ENCODE measurements around the gene SUGCT.

SUGCT gene

DNA sequence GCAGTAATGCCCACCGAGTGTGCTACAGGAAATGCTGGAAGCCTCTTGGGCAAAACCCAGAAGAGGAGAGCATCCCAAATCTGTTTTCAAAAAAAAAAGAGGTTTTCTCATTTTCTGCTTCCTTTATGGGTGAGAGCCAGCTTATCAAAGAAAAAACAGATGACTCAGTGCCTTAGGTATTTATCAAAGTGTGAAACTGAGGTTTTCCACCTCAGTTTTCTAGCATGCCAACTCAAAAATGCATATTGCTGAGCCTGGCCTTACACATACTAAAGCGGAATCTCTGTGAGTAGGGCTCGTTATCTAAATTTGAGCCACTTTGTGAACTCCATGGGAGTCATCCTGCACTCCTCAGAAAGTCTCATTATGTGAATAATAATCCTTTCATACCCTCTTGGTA, 705.1 kb downstream of the SUGCT start:
- no peak for DNase-seq (ENCODE audit: extremely low read depth, low read depth)
- TF ChIP-seq, protein P1, sequence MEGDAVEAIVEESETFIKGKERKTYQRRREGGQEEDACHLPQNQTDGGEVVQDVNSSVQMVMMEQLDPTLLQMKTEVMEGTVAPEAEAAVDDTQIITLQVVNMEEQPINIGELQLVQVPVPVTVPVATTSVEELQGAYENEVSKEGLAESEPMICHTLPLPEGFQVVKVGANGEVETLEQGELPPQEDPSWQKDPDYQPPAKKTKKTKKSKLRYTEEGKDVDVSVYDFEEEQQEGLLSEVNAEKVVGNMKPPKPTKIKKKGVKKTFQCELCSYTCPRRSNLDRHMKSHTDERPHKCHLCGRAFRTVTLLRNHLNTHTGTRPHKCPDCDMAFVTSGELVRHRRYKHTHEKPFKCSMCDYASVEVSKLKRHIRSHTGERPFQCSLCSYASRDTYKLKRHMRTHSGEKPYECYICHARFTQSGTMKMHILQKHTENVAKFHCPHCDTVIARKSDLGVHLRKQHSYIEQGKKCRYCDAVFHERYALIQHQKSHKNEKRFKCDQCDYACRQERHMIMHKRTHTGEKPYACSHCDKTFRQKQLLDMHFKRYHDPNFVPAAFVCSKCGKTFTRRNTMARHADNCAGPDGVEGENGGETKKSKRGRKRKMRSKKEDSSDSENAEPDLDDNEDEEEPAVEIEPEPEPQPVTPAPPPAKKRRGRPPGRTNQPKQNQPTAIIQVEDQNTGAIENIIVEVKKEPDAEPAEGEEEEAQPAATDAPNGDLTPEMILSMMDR (IDR thresholded peaks at IDR 0.05; ENCODE audit: low read depth, low read length, missing control alignments): no peak
- no peak overlapping the region for H3K4me3 ChIP-seq (replicated peaks; ENCODE audit: low read depth, low read length)

DNA sequence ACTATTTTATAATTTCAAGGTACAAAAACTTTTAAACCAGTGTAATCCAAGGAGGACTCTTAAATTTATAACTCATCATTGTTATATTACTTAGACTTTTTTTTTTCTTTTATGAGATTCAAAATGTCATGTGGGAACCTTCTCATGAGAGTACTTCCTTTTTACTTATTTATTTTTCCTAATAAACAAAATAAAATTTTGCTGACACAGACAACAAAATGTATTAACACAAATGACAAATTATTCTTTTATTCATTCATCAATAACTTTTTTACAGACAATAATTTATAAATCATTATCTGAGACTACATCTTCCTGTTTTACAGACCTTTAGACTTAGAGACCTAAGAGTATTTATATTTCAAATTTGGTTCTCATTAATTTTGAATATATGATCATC, 706.2 kb downstream of the SUGCT start:
- H3K4me3 ChIP-seq (replicated peaks; ENCODE audit: low read depth, low read length): no peak overlapping the region
- DNase-seq (ENCODE audit: extremely low read depth, low read depth): no peak

DNA sequence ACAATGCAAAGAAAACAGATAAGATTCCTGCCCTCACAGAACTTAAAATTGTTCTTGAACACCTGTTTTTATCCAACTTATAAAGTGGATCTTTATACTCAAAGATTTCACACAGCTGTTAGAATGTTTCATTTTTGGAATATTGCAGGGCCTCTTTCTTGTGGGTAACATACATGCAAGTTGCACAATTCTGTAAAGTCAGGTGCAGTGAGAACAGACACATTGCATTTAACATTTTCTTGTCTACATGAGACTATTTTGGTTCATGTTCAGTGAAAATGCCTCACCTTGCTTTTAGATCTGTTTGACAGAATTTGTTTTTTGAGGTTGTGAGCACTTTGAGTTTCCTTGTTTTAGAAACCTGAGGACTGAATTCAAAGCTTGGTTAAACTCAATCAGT, 707.8 kb downstream of the SUGCT start:
- H3K4me3 ChIP-seq (replicated peaks; ENCODE audit: low read depth, low read length): no peak overlapping the region
- TF ChIP-seq, protein P1 (IDR thresholded peaks at IDR 0.05; ENCODE audit: low read depth, low read length, missing control alignments): no peak
- no peak for DNase-seq (ENCODE audit: extremely low read depth, low read depth)

More for the DNA sequence above, 706.2 kb downstream of the SUGCT start:
- TF ChIP-seq, protein P1 (IDR thresholded peaks at IDR 0.05; ENCODE audit: low read depth, low read length, missing control alignments): no peak

DNA sequence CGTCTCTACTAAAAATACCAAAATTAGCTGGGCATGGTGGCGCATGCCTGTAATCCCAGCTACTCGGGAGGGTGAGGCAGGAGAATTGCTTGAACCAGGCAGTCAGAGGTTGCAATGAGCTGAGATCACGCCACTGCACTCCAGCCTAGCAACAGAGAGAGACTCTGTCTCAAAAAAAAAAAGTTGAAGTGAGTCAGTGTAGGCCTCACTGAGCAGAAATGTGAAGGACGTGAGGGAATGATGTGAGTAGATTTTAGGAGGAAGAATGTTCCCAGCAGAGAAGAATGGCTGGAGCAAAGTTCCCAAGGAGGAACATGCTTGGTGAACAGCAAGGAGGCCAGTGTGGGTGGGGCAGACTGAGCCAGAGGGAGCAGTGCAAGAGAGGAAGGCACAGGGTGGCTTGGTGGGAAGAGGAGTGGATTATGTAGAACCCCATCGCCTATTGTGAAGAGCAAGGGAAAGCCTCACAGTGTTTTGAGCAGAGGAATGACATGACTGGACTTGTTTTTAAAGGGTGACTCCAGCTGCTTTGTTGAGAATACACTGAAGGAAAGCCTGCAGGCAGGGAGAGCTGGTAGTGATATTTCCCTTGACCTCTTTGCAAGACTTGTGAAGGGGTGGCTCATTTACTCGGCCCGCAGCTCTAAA, 708.7 kb downstream of the SUGCT start:
- DNase-seq (ENCODE audit: extremely low read depth, low read depth): no peak
- TF ChIP-seq, protein P1 (IDR thresholded peaks at IDR 0.05; ENCODE audit: low read depth, low read length, missing control alignments): no peak
- no peak overlapping the region for H3K4me3 ChIP-seq (replicated peaks; ENCODE audit: low read depth, low read length)

DNA sequence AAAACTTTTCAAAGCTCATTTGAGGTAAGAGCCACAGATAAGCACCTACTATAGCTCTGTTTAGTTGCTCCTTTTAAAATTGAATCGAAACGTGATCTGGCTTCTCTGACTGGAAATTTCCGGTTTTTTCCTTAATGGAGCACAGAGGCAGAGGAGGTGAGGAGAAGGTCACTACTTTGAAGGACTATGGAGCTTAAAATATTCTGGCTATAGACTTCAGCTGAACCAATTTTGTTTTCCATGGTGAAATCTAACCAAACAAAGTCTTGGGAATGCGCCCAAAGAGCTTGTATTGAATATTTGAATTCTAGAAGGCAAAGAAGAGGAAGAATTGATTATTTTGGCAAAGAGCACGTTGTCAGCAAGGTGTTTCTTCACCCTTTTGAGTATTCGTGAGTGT, 711.1 kb downstream of the SUGCT start:
- DNase-seq (ENCODE audit: extremely low read depth, low read depth): no peak
- TF ChIP-seq, protein P1 (IDR thresholded peaks at IDR 0.05; ENCODE audit: low read depth, low read length, missing control alignments): no peak
- H3K4me3 ChIP-seq (replicated peaks; ENCODE audit: low read depth, low read length): no peak overlapping the region

DNA sequence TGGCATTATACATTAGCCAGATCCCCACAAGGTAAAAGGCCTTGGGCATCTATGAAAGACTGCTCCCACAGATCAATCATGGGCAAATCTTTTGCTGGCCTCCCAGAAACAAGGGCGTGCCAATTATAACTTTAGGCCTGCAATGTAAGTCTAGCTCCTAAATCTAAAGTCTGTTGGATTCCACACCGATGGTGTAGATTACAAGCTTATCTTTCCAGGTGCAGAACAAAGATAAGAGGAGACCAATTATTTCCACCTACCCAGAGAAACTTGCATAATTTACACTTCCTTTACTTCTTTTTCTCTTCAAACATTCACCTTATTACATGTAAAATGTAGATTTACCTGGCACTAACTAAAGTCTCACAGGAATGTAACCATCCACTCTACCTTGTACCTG, 713.1 kb downstream of the SUGCT start:
- no peak for DNase-seq (ENCODE audit: extremely low read depth, low read depth)
- TF ChIP-seq, protein P1 (IDR thresholded peaks at IDR 0.05; ENCODE audit: low read depth, low read length, missing control alignments): no peak

More for the DNA sequence above, 713.1 kb downstream of the SUGCT start:
- H3K4me3 ChIP-seq (replicated peaks; ENCODE audit: low read depth, low read length): no peak overlapping the region
